ENCODE measurements around the gene PRPS1.
"Not testable (repeated sequence)": the region's sequence is repeated elsewhere in the genome, so short reads cannot be mapped to it uniquely, and the experiment has no call there.

PRPS1 gene

DNA sequence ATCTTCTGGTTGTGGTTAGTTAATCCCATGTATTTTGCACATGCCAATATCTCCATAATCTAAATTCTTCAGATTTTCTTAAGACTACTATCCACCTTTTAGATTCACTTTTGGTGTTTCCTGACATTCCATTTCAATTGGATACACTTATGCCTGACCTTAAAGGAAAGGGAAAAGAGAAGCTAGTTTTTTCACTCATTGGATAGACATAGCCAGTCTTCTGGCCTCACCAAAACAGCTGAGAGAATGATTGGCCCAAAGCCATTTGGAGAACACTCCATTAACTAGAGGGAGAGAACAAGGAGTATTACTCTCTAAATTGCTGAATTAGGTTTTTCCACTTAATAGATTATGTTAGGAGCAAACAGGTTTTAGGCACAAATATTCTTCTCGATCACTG, 4.0 kb downstream of the PRPS1 start:
- no peak for DNase-seq

DNA sequence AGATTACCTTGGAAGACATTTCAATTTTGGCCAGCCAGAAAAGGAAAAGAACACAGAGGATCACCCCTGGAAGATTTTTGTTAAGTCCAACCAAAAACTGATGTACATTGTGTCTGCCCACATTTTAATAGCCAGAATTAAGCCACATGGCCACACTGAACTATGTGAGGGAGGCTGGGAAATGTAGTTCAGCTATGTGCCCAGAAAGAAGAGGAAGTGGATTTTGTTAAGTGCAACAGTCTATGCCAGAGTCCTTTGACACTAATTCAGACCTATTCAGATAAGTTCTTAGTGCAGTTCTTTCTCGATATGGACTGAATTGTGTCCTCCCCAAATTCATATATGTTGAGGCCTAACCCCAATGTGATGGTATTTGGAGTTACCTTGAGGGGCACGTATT, 18.4 kb downstream of the PRPS1 start:
- DNase-seq = no peak

DNA sequence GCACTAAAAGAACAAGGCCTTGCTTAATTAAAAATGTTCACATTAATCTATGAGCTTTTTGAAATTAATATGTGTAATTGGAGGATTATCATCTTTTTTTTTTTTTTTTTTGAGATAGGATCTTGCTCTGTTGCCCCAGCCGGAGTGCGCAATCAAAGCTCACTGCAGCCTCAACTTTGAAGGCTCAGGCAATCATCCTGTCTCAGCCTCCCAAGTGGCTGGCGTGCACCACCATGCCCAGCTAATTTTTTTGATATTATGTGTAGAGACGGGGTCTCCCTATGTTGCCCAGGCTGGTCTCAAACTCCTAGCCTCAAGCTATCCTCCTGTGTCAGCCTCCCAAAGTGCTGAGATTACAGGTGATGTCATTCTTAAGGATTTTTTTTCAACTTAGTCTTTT, 20.0 kb downstream of the PRPS1 start:
- DNase-seq = no peak

DNA sequence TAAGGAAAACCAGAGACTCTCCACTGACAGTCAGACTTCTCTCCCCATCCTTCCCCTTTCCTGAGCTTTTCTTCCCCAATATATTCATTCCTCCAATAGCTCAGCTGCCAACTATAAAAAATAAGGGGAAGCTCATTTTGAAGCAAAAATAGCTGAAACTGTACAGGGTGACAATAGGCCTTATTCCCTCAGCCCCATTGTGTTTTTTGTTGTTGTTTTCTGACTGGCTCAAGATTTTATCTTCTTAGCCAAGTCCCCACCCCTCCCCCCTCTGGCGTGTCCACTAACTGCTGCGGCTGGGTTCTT, 26.2 kb downstream of the PRPS1 start:
- no peak for DNase-seq

DNA sequence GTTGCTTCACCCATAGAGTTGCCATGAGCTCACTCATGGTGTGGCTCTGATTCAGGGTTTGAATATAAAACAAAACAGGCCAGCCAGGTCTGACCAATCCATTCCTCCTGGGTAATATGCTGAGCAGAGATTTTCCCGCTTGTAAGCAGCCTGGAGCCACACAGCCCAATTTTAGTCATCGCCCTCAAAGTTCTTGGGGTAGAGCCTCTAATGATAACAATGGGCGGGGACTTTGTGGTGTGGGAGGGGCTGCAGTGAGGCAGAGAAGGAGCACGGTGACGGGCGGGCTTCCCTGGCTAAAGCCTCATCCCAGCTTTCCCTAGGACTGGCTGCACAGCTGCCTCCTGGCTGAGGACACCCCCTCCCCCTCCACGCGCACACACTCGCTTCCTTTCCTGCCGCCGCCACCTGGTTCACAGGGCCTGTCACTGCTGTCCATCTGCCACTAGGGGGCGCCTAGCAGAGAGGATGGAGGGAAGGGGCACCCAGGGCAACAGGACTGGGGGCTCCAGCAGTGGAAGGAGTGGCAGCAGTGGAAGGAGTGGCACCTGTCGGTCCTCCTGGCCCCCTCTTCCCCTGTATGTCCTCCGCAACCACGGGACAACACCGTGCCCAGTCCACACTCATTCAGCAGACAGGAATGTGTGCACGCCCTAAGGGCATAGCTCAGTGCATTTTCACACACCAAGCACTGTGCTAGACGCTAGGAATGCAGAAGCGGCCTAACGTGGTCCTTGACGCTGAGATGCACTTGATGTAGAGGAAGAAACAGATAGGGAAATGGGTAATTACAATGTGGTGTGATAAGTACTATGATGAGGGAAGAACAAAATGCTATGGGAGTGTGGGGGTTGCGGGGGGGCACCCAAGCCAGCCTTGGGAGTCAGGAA, 26.8 kb downstream of the PRPS1 start:
- peak; percentile 8 for DNase-seq

DNA sequence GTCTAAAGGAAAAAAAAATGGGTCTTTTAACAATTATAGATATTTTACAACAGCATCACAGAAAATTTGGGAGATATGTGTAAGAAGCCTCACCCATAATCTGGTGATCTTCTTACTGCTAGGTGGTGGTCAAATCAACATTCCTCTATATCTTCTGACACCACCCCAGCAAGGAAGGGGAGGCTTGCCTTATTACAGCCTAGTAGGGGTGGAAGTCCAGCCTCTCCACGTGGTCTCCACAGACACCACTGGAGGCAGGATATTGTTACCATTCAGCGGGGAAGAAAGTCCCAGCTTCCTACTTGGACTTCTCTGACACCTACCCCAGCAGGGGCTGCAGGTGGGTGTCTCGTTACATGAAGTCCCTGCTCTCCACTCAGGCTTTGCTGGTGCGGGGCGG, 28.7 kb downstream of the PRPS1 start:
- DNase-seq = no peak

DNA sequence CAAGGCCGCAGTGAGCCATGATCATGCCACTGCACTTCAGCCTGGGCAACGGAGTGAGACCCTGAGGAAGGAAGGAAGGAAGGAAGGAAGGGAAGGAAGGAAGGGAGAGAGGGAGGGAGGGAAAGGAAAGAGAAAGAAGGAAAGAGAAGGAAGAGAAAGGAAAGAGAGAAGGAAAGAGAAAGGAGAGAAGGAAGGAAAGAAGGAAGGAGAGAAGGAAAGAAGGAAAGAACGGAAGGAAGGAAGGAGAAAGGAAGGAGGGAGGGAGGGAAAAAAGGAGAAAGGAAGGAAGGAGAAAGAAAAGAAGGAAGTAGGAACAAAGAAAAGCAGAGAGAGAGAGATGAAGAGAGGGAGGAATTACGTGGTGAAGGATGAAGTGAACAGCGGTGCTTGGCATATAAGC, 30.4 kb downstream of the PRPS1 start:
- DNase-seq = no peak

DNA sequence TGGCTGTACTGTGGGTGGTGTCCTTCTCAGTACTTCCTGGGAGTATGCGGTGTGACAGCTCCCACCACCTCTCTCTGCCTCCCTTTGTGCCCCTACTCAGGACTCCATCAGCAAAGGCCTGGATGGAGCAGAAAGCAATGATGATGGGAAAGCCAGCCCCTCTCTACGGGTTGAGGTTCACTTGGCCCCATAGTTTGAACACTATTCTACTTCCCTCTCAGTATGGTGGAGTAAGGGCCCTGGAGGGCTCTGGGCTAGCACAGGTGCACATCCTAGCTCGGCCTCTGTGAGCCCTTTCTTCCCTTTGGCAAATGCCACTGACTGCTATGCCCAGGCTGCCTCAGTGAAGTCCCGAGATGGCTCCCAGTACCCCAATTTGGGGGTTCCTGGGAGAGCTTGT, 31.0 kb downstream of the PRPS1 start:
- no peak for DNase-seq

DNA sequence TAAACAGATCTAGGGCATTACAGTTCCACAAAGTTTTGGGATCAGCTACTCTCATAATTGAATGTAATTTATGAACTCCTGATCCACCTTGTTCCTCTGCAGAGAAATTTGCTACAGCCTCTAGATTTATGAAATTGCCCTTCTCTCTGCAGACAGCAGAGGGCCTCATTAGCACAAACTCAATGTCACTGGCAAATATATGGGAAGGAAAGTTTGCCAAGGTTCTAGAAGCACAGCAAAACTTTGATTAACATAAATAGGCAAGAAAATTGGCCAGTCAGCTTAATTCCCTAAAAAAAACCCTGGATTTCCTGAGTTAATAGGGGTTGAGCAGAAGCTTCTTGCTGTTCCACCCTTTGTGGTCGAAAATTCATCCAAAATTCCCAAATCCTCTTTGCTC, 31.5 kb downstream of the PRPS1 start:
- DNase-seq = no peak

DNA sequence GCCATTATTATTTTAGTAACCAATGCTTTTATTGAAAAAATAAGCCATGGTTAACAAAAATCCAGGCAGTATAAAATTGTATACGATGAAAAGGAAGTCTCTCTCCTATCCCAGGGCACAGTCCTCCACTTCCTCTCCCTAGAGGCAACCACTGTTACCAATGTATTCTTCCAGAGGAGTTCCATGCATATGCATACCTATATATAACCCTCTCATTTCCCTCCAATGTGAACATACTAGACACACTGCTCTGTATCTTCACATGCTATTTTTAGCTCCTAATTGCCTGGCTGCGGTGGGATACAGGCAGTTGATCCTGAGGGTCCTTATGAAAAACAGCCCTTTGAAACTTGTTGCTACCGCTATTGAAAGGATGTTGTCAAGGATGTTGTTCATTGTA, 33.8 kb downstream of the PRPS1 start:
- no peak for DNase-seq

DNA sequence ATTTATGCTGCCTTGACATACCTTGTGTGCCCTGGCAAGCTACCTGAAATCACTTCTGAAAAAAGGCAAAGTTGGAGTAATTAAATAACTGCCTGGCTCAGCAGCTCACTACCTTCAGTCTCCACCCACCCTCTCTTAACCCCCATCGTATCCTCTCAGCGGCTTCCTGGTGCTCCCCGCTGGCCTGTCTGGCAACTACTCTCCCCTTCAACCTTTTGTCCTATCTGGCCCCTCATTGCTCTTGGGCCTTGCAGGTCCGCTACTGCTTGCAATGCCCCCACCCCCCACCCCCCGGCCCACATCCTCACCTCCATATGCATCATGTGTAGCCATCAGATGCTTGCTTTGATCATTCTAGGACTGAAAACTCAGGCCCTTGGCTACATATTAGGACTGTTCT, 34.5 kb downstream of the PRPS1 start:
- DNase-seq = no peak

DNA sequence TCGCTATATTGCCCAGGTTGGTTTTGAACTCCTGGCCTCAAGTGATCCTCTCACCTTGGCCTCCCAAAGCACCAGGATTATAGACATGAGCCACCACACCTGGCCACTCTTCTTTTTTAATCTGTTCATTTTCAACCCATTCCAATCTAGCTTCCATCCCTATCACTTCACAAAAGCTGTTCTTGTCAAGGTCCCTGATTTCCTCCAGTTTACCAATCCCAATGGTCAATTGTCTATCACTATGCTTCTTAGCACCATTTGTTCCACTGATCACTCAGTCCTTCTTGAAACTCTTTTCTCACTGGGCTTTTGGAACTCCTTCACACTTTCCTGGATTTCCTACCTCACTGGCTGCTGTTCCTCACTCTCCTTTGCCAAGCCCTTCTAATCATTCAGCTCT, 38.6 kb downstream of the PRPS1 start:
- no peak for DNase-seq

DNA sequence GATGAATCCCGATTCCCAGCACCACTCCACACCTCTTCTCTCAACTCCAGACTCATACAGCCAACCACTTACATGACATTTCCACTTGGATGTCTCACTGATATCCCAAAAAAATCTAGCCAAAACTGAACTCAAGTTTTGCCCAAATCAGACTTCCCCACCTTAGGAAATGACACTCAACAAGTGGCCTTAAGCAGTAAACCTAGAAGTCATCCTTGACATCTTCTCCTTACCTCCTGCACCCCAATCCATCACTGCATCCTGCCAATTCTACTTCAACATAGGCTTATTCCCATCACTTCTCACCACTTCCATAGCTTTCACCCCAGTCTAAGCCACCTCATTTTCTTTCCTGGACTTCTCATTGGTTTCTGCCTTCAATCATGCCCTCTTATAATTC, 39.1 kb downstream of the PRPS1 start:
- DNase-seq = no peak

DNA sequence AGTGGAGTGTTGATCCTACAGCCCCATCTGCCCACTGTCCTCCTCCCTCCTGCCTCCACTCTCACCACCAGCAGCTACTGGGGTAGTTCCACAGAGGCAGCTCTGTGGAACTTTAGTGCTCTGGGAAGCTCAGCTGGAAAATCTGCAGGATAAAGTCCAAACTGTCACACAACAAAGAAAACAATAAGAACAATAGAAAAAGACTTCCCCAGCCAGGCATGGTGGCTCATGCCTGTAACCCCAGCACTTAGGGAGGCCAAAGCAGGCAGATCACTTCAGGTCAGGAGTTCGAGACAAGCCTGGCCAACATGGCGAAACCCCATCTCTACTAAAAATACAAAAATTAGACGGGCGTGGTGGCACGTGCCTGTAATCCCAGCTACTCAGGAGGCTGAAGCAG, 40.4 kb downstream of the PRPS1 start:
- not testable (repeated sequence) for DNase-seq

DNA sequence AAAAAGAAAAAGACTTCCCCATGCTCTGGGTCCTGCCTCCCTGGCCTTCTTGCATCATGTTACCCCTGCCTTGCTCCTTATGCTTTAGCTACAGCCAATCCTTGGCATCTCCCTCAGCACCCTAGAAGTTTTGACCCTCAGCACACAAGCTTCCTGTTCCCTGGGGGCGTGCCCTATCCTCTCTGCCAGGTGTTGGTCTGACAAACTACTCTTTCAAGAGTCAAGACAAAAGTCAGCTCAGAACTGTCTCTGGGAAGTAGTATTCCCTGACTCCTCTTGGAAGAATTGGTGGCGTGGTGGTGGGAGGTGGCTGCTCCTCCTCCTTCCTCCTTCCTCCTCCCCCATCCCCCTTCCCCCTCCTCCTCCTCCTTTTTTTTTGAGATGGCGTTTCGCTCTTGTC, 41.0 kb downstream of the PRPS1 start:
- DNase-seq = no peak

DNA sequence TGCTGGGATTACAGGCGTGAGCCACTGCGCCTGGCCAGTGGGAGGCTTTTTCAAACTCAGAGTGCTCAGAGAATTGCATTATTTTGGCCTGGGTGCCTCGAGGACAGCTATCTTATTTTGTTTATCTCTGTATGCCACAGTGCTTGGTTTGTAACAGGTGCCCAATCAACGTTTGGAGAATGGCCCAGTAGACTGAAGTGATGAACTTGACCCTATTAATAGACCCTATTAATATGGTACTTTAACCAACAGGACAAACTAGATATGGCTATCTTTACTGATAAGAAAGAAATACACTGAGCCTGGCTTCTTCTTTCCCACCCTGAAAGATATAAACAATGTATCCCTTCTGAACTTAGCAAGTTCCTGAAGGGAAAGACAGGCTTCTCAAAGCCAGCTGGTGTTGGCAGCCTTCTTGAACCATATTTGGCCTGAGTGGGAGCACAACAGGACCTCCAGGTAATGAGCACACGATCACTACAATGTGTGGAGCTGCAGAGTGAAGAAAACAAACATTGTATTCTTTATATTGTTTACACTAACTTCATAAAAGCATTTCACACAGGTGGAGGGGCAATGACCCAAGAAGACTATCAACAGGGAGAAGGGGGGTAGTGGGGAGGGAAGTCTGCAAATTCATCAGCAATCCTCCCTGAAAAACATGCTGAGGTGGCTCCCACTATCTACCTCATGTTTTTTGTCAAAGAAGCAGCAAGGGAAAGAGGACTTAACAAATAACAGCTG, 41.7 kb downstream of the PRPS1 start:
- DNase-seq = no peak

DNA sequence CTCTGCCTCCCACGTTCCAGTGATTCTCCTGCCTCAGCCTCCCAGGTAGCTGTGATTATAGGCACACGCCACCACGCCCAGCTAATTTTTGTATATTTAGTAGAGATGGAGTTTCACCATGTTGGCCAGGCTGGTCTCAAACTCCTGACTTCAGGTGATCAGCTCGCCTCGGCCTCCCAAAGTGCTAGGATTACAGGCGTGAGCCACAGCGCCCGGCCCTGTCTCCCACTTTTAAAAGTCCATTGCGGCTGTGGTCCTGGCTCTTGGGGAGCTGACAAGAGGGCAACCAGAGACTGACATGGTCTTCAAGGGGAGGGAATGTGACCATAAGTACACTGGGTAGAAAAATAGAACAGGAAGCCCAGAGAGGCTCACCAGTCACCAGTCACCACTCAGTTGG, 42.9 kb downstream of the PRPS1 start:
- not testable (repeated sequence) for DNase-seq

DNA sequence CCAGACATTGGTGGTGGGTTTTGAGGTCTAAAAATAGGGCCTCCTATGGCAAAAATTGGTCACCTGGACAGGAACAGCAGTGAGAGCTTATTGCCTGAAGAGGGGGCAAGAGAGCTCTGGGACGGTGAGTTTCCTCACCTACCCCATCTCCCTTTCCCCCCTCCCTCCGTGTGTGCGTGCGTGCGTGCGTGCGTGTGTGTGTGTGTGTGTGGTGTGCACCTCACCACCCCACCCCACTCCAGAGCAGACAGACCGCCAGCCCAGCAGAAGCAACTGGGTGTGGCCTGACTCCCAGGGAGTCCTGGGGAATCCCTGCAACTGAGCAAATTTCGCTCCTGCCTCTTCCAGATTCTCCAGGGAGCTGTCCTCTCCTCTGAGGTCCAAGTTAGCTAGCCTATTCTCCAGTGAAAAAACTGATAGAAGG, 44.7 kb downstream of the PRPS1 start:
- no peak for DNase-seq

DNA sequence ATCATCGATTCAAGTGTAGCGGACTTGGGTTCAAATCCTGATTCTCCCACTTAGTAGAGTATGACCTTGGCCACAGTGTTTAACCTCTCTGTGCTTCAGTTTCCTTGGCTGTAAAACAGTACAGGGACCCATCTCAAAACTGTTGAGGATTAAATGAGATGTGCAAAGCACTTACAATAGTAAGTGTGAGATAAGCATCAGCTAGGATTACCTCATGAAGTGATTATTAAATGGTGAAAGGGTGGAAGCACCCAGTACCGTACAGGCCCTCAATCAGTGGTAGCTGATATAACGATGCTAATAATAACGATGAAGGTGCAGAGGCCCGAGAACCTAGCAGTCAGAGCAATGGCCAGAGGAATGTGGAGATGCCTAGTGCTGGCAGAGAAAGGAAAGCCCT, 45.1 kb downstream of the PRPS1 start:
- DNase-seq = no peak

DNA sequence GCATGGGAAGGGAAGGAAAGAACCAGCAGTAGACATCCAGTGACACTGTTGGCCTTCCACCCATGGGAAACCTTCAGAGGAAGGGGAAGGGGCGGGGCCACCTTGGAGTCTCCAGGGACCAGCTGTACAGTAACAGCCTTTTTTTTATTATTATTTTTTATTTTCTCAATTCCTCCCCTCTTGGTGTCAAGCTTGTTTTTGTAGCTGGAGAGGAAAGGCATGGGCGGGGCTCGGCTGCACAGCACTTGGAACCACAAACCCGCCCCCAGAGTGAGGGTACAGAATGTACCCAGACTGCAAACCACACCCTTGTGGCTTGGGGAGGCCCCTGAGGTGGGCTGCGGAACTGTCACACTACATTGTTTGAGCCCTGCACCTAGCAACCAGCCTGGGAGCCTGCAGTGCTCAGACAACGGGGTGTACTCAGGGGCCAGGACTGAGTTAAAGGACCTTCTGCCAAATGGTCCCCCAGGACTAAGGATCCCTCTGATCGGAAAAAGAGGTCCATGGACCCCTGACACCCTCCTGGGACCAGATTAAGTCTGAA, 45.7 kb downstream of the PRPS1 start:
- DNase-seq = no peak

DNA sequence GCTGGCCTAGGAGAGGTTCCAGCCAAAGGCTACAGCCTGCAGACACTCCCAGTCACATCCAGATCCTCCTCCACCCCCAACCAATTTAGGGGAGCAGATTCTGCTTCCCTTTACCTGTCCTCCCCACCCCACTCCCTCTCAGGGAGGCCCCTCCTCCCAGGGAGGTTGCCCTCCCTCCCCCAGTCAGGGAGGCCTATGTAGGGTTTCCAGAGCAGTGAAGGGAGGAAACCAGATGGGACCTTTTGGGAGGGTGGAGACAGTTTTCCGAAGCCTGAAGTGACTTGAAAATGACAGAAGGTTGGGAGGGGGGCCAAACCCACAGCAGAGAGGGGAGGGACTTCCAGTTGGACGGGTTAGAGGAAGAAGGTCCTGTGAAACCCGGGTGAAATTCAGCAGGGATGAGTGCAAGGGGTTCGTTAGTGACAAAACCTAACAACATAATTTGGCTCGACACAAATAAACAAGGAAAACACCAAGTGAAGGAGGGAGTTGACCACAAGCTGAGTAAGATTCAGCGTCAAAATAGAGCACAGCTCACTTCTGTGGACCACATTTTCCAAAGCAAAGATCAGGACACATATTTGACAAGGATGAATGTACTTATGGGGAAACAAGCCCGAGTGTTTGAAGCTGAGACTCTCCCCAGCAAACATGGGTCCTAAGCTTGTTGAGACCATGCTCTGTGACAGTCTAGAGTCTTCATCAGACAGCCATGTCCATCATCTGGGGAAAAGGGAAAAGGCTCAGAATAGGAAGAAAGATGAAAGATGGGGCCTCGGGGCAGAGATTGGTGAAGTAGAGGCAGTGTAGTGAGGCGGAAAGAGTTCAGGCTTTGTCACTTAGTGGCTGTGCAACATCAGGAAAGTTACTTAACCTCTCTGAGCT, 46.4 kb downstream of the PRPS1 start:
- no peak for DNase-seq

DNA sequence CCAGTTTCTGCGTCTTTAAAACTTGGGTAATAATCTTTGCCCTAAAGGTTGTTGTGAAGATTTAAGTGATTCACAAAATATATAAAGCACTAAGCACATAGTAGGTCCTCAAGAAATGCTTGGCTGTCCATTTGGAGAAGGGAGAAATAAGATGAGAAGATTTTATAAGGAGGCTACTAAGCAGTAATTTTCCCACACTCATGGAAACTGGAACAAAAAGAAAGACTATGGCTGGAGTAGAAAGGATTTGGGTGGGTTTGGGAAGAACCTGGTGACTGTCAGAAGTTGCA, 47.0 kb downstream of the PRPS1 start:
- no peak for DNase-seq

DNA sequence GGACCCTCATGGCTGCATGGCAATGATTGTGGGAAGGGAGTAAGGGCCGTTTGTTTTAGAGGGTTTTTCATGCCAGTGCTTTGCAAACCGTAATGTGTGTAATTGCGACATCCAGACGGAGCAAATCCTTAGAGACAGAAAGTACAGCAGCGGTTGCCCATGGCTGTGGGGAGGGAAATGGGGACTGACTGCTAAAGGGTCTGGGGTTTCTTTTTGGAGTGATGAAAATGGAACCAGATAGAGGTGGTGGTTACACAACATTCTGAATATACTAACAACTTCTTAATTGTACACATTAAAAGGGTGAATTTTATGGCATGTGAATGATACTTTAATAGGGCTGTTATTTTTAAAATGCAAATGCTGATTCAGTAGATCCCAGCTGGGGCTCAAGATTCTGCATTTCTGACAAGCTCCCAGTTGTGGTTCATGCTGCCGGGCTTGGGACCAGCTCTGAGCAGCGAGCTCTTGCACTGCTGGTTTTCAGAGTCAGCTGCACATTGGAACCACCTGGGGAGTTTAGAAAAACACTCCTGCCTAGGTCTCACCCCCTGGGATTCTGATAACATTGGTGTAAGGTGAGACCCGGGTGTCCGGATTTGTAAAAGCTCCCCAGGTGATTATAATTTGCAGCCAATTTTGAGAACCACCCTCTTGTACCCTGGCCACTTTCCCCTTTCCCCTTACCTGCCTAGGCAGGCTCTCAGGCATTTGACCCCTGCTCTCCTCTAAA, 47.7 kb downstream of the PRPS1 start:
- DNase-seq = no peak

Measured in DMS79 (cell line).